ENCODE data around the gene ABCD3. TPM values are rescaled to one million over a fixed set of nuclear protein-coding genes. Genes with fewer than 3 reads are reported as not detected.

Gene ABCD3
- total and polyA plus RNA-seq, 2 of the 8 experiments (the other 6 are each of a cell fraction or from before 2014, with no cell fraction given), result 6.6 to 29.4 TPM

DNA sequence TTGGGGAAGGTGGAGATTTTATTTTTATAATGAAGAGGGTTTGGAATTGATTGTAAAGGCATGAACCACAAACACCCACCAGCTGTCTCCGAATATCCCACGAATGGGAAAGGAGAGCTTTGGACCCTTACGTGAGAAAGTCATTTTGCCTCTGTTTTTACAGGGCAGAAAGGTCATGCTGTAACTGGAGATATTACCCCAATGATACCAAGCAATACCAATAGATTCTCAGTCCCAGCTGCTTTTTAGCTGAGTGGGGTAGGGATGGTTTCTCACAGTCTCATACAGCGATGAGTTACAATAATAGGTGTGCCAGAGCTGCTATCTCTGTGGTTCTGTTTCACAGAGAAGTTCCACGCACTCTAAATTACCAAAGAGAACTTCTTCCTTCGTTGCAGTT, 132.2 kb downstream of the ABCD3 start:
- H3K9me3 ChIP-seq (ENCODE audit: insufficient read depth in 2 of 2, low read depth in 1 of 2, low read length in 1 of 2), result no peaks in the 10 kb centered on the region
- H3K9ac ChIP-seq (replicated peaks in 1 of 4; ENCODE audit: extremely low read depth in 1 of 4, low read depth in 3 of 4, low read length in 3 of 4), result no peak overlapping the region; a peak in 1 of 7 replicates
- H3K79me1 ChIP-seq (ENCODE audit: low read depth, low read length), result no peaks in the 10 kb centered on the region
- H3K23me2 ChIP-seq (ENCODE audit: low read depth, low read length), result no peaks in the 10 kb centered on the region
- H2BK120ac ChIP-seq (replicated peaks; ENCODE audit: low read depth, low read length), result no peak overlapping the region
- H2AK5ac ChIP-seq (ENCODE audit: low read depth, low read length), result no peak overlapping the region
- no peak for DNase-seq (ENCODE audit: low read depth in 1 of 2, low spot score in 2 of 2)
- FAIRE-seq, result no peak
- TF ChIP-seq EP300 (IDR thresholded peaks at IDR 0.05; ENCODE audit: borderline replicate concordance in 1 of 2, low read depth in 2 of 2, low read length in 2 of 2) (no peak), SRF (IDR thresholded peaks at IDR 0.05; ENCODE audit: low read depth, low read length) (no peak)
- H2BK20ac ChIP-seq (ENCODE audit: low read length), result 0 out of 2 replicates have a peak overlapping the region, but pooled peaks have one; percentile 23
- H4K91ac ChIP-seq (replicated peaks; ENCODE audit: insufficient read length, low read length), result no peak overlapping the region
- no peaks in the 10 kb centered on the region for H4K20me1 ChIP-seq (replicated peaks in 1 of 2; ENCODE audit: control insufficient read depth in 1 of 2, insufficient read depth in 2 of 2, low read length in 2 of 2)
- no peak overlapping the region for H3K4ac ChIP-seq (replicated peaks; ENCODE audit: insufficient read length, low read depth, low read length)
- H4K5ac ChIP-seq (ENCODE audit: insufficient read length, low read depth, low read length), result no peak overlapping the region
- H3K4me3 ChIP-seq (ENCODE audit: extremely low read depth in 1 of 4, insufficient read depth in 2 of 4, low read depth in 3 of 4, low read length in 4 of 4), result no peak overlapping the region
- no peaks in the 10 kb centered on the region for H3K36me3 ChIP-seq (ENCODE audit: control insufficient read depth in 2 of 4, insufficient read depth in 4 of 4, low read length in 3 of 4)
- H3K56ac ChIP-seq (replicated peaks; ENCODE audit: insufficient read length, low read depth, low read length), result no peak overlapping the region
- no peak overlapping the region for H3K14ac ChIP-seq (ENCODE audit: insufficient read length)
- no peak overlapping the region for H2BK15ac ChIP-seq (ENCODE audit: low read length)
- no peak overlapping the region for H2BK12ac ChIP-seq (ENCODE audit: low read depth, low read length)
- no peak overlapping the region for H4K8ac ChIP-seq (ENCODE audit: extremely low read depth, insufficient read depth, low read length)
- H2AFZ ChIP-seq (ENCODE audit: low read length), result peak overlapping the region; percentile 20; the same call in 1 of the 2 replicates
- no peak overlapping the region for H3K18ac ChIP-seq (ENCODE audit: extremely low read depth, low read length)
- 0 out of 7 replicates have a peak, but pooled peaks cover 0 to 2% (median 0%) of the 10 kb centered on the region in 4 experiments for H3K27me3 ChIP-seq (replicated peaks in 1 of 4; ENCODE audit: control insufficient read depth in 3 of 4, extremely low read depth in 1 of 4, insufficient read depth in 3 of 4, low read length in 3 of 4)
- H3K4me2 ChIP-seq (ENCODE audit: insufficient read depth in 1 of 2, low read depth in 2 of 2, low read length in 2 of 2), result no peak overlapping the region
- CTCF ChIA-PET (ENCODE audit: partially characterized antibody), result interaction anchor here (0.6 to 1.7 kb wide), 7 partner anchors 29 to 504 kb away, joined by 3 to 7 read pairs (median 3); no protein-coding TSS in a partner anchor
- peaks cover 11 to 21% (median 13%) of the 10 kb centered on the region in 4 experiments for H3K4me1 ChIP-seq (replicated peaks in 1 of 4; ENCODE audit: control insufficient read depth in 3 of 4, insufficient read depth in 4 of 4, low read length in 3 of 4)
- WGBS, 2 experiments (ENCODE audit: extremely low coverage in 1 of 2, insufficient coverage in 1 of 2, insufficient read length in 1 of 2, insufficient replicate concordance in 2 of 2, low coverage in 1 of 2, low lambda C conversion rate in 2 of 2, missing lambda C conversion rate in 1 of 2), result 88% methylated on average over 6 of the region's 6 CpGs; no CpG with 5 or more reads in 1 of the 2 experiments
- no peaks in the 10 kb centered on the region for H3K79me2 ChIP-seq (ENCODE audit: control insufficient read depth in 1 of 2, insufficient read depth in 2 of 2, low read length in 2 of 2)
- no peak overlapping the region for H2BK5ac ChIP-seq (ENCODE audit: low read depth, low read length)
- H3K27ac ChIP-seq (ENCODE audit: low read depth, low read length), result no peak overlapping the region
- POLR2A ChIA-PET (ENCODE audit: partially characterized antibody), result no interaction called here
- no peak overlapping the region for H3K23ac ChIP-seq (ENCODE audit: insufficient read length)
